ENCODE results near the gene KCNK10. TPM values are rescaled to one million over a fixed set of nuclear protein-coding genes. Genes with fewer than 3 reads are reported as not detected.

Gene KCNK10
- total and polyA plus RNA-seq, 10 of the 15 experiments (the other 5 are each of a cell fraction or from before 2014, with no cell fraction given), result 0.01 to 0.06 (median 0.02) TPM; not detected in 7

- intact Hi-C loops (cut with micrococcal nuclease; ENCODE audit: unreplicated experiment) (no loop called here), in situ Hi-C loops (cut with MboI) (no loop called here)
- H3K79me2 ChIP-seq (ENCODE audit: control insufficient read depth, insufficient read depth, low read length), result no peaks in the 10 kb centered on the region
- RAD21 ChIA-PET (ENCODE audit: unreplicated experiment), result no interaction called here
- no peaks in the 10 kb centered on the region for H3K27me3 ChIP-seq (replicated peaks in 1 of 2; ENCODE audit: control insufficient read depth in 2 of 2, insufficient read depth in 2 of 2, low read length in 1 of 2)
- H3K27ac ChIP-seq (ENCODE audit: control insufficient read depth, insufficient read depth), result no peak overlapping the region
- DNase-seq (ENCODE audit: low read depth, low spot score) (no peak), ATAC-seq (no peak), FAIRE-seq (no peak)
- WGBS (ENCODE audit: insufficient coverage, insufficient replicate concordance, low lambda C conversion rate, missing lambda C conversion rate), result 56% methylated on average over 6 of the region's 6 CpGs
- no peak overlapping the region for H3K4me2 ChIP-seq (ENCODE audit: control insufficient read depth, insufficient read depth)
- POLR2A ChIA-PET, result no interaction called here
- H3K4me1 ChIP-seq (ENCODE audit: control insufficient read depth, insufficient read depth, low read length), result no peaks in the 10 kb centered on the region
- SMC1A ChIA-PET (ENCODE audit: uncharacterized antibody, unreplicated experiment), result no interaction called here
- BruUV-seq (replicated peaks), result no TSS peak
- no peaks in the 10 kb centered on the region for H4K20me1 ChIP-seq (ENCODE audit: control insufficient read depth, insufficient read depth)
- no peak overlapping the region for H3K9ac ChIP-seq (ENCODE audit: control insufficient read depth, insufficient read depth, low read length)
- no peaks in the 10 kb centered on the region for H3K9me3 ChIP-seq (replicated peaks; ENCODE audit: control insufficient read depth, insufficient read depth, low read length)
- H2AFZ ChIP-seq (ENCODE audit: control insufficient read depth, low read depth, low read length), result no peak overlapping the region
- TF ChIP-seq IRF5 (IDR thresholded peaks at IDR 0.05; ENCODE audit: borderline replicate concordance), result no peak
- no peak for TF ChIP-seq ZNF24 (IDR thresholded peaks at IDR 0.05)
- no peak for TF ChIP-seq YBX1 (IDR thresholded peaks at IDR 0.05)
- no peak for TF ChIP-seq CBFB (IDR thresholded peaks at IDR 0.05; ENCODE audit: low read depth)
- no peak overlapping the region for H3K4me3 ChIP-seq
- CTCF ChIA-PET, result no interaction called here
- H3K36me3 ChIP-seq (ENCODE audit: control insufficient read depth in 2 of 2, insufficient read depth in 2 of 2, low read length in 1 of 2), result no peaks in the 10 kb centered on the region
Observed at GRCh38 chr14:88312257-88312656, 10.8 kb downstream of the KCNK10 start.

GRCh38 chr14:88311780-88312179, 11.3 kb downstream of the KCNK10 start:
- Histone ChIP-seq H2AFZ (ENCODE audit: control insufficient read depth, low read depth, low read length) (no peak overlapping the region), H3K36me3 (ENCODE audit: control insufficient read depth in 2 of 2, insufficient read depth in 2 of 2, low read length in 1 of 2) (no peaks in the 10 kb centered on the region), H3K9ac (ENCODE audit: control insufficient read depth, insufficient read depth, low read length) (no peak overlapping the region), H4K20me1 (ENCODE audit: control insufficient read depth, insufficient read depth) (no peaks in the 10 kb centered on the region), H3K9me3 (replicated peaks; ENCODE audit: control insufficient read depth, insufficient read depth, low read length) (no peaks in the 10 kb centered on the region), H3K4me2 (ENCODE audit: control insufficient read depth, insufficient read depth) (no peak overlapping the region), H3K4me3 (no peak overlapping the region), H3K79me2 (ENCODE audit: control insufficient read depth, insufficient read depth, low read length) (no peaks in the 10 kb centered on the region), H3K4me1 (ENCODE audit: control insufficient read depth, insufficient read depth, low read length) (no peaks in the 10 kb centered on the region), H3K27ac (ENCODE audit: control insufficient read depth, insufficient read depth) (no peak overlapping the region), H3K27me3 (replicated peaks in 1 of 2; ENCODE audit: control insufficient read depth in 2 of 2, insufficient read depth in 2 of 2, low read length in 1 of 2) (no peaks in the 10 kb centered on the region)
- 9% methylated on average over 3 of the region's 3 CpGs for WGBS (ENCODE audit: insufficient coverage, insufficient replicate concordance, low lambda C conversion rate, missing lambda C conversion rate)
- no TSS peak for BruUV-seq (replicated peaks)
- ChIA-PET RAD21 (ENCODE audit: unreplicated experiment) (no interaction called here), POLR2A (no interaction called here), SMC1A (ENCODE audit: uncharacterized antibody, unreplicated experiment) (no interaction called here), CTCF (no interaction called here)
- no peak for FAIRE-seq
- intact Hi-C loops (cut with micrococcal nuclease; ENCODE audit: unreplicated experiment) (no loop called here), in situ Hi-C loops (cut with MboI) (no loop called here)
- no peak for DNase-seq (ENCODE audit: low read depth, low spot score)
- ATAC-seq, result no peak
- TF ChIP-seq SMARCA5 (IDR thresholded peaks at IDR 0.05) (no peak), POU2F2 (IDR thresholded peaks at IDR 0.05; ENCODE audit: borderline replicate concordance, low read depth, low read length) (no peak), YY1 (IDR thresholded peaks at IDR 0.05; ENCODE audit: low read depth, low read length) (no peak), SMAD1 (IDR thresholded peaks at IDR 0.05; ENCODE audit: low read depth, partially characterized antibody) (no peak), SIN3A (IDR thresholded peaks at IDR 0.05; ENCODE audit: low read depth, low read length) (no peak), BRCA1 (IDR thresholded peaks at IDR 0.05; ENCODE audit: low read depth, low read length) (no peak), EGR1 (IDR thresholded peaks at IDR 0.05; ENCODE audit: borderline replicate concordance in 1 of 2, low read depth in 2 of 2, low read length in 2 of 2) (no peak), TCF3 (IDR thresholded peaks at IDR 0.05; ENCODE audit: borderline replicate concordance, insufficient read depth, low read depth, low read length) (no peak), PAX8 (IDR thresholded peaks at IDR 0.05) (no peak), MTA3 (IDR thresholded peaks at IDR 0.05; ENCODE audit: borderline replicate concordance, low read length) (no peak), LARP7 (IDR thresholded peaks at IDR 0.05) (no peak), IRF5 (IDR thresholded peaks at IDR 0.05; ENCODE audit: borderline replicate concordance) (no peak), SREBF2 (IDR thresholded peaks at IDR 0.05; ENCODE audit: low read length) (no peak), STAT1 (conservative IDR thresholded peaks at IDR 0.05) (no peak), CHD2 (IDR thresholded peaks at IDR 0.05; ENCODE audit: borderline replicate concordance, low read depth, low read length) (no peak), POLR2AphosphoS5 (IDR thresholded peaks at IDR 0.05; ENCODE audit: low read length) (no peak)
